ENCODE results near the gene MYRIP.

DNA sequence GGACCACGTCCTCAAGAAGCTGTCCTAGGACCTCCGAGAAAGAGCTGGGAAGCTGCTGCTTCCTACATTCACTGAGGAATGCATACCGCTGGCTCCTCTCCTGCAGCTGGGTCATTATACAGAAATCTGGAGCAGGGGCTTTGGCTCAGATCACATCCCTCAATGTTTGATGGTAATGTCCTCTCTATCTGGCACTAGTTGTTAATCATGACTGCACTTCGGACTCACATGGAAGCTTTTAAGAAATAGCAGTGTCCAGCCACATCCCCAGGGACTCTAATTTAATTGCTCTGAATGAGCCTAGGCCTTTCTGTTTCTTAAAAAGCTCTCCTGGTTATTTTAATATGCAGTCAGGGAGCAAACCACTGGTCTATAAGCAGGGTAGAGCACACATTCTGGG lies 25.7 kb upstream of the MYRIP start:
- TF ChIP-seq, protein P1, sequence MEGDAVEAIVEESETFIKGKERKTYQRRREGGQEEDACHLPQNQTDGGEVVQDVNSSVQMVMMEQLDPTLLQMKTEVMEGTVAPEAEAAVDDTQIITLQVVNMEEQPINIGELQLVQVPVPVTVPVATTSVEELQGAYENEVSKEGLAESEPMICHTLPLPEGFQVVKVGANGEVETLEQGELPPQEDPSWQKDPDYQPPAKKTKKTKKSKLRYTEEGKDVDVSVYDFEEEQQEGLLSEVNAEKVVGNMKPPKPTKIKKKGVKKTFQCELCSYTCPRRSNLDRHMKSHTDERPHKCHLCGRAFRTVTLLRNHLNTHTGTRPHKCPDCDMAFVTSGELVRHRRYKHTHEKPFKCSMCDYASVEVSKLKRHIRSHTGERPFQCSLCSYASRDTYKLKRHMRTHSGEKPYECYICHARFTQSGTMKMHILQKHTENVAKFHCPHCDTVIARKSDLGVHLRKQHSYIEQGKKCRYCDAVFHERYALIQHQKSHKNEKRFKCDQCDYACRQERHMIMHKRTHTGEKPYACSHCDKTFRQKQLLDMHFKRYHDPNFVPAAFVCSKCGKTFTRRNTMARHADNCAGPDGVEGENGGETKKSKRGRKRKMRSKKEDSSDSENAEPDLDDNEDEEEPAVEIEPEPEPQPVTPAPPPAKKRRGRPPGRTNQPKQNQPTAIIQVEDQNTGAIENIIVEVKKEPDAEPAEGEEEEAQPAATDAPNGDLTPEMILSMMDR (IDR thresholded peaks at IDR 0.05), result no peak
- no peak for TF ChIP-seq POLR2A (IDR thresholded peaks at IDR 0.05)
